Loucy (cell line): ENCODE data around the gene RCOR1.

Experiments
- H2AFZ ChIP-seq: fragments of 200-600 bp; sonication (generic); 2 replicates; pipeline ENCODE4 v1.6.0; 2016; ENCODE audit warnings: antibody characterized with exemption, mild to moderate bottlenecking, low read length, moderate library complexity
- H3F3A ChIP-seq: fragments of 200-600 bp; 2 replicates; pipeline ENCODE4 v1.6.0; 2016; ENCODE audit warnings: antibody characterized with exemption, low read depth, mild to moderate bottlenecking
- H3K27me3 ChIP-seq: fragments of 200-600 bp; sonication (generic); 2 replicates; pipeline ENCODE4 v1.6.1; 2014; ENCODE audit warnings: low read length, mild to moderate bottlenecking; ENCODE audit not compliant: insufficient read depth, poor library complexity, severe bottlenecking
- H3K36me3 ChIP-seq: fragments of 200-600 bp; sonication (generic); 2 replicates; pipeline ENCODE4 v1.6.1; 2016; ENCODE audit warnings: low read length; ENCODE audit not compliant: insufficient read depth
- H3K4me1 ChIP-seq: fragments of 200-600 bp; sonication (generic); 2 replicates; pipeline ENCODE4 v1.5.1; 2014; ENCODE audit warnings: low read length, mild to moderate bottlenecking; ENCODE audit not compliant: insufficient read depth, poor library complexity, severe bottlenecking
- H3K4me2 ChIP-seq: fragments of 200-600 bp; sonication (generic); 2 replicates; pipeline ENCODE4 v1.6.0; 2014; ENCODE audit warnings: antibody characterized with exemption, low read length, low read depth, mild to moderate bottlenecking; ENCODE audit not compliant: poor library complexity, severe bottlenecking
- H3K4me3 ChIP-seq: fragments of 200-600 bp; sonication (generic); 2 replicates; pipeline ENCODE4 v1.5.1; 2014; ENCODE audit warnings: low read length, mild to moderate bottlenecking, mixed read lengths; ENCODE audit not compliant: poor library complexity, severe bottlenecking
- H3K79me2 ChIP-seq: fragments of 200-600 bp; sonication (generic); 2 replicates; pipeline ENCODE4 v1.6.1; 2014; ENCODE audit warnings: low read length; ENCODE audit not compliant: insufficient read depth
- H3K9ac ChIP-seq: fragments of 200-600 bp; sonication (generic); 2 replicates; pipeline ENCODE4 v1.6.0; 2014; ENCODE audit warnings: mild to moderate bottlenecking, low read depth, low read length, moderate library complexity; ENCODE audit not compliant: poor library complexity, severe bottlenecking
- H3K9me2 ChIP-seq: fragments of 200-600 bp; sonication (generic); replicated peaks from 2 replicates; pipeline ENCODE4 v1.6.1; 2016; ENCODE audit warnings: low read depth, low read length, mixed read lengths
- H3K9me3 ChIP-seq: fragments of 200-600 bp; sonication (generic); 2 replicates; pipeline ENCODE4 v1.6.1; 2014; ENCODE audit warnings: mild to moderate bottlenecking, antibody characterized with exemption, low read length, low read depth; ENCODE audit not compliant: insufficient read depth
- H4K20me1 ChIP-seq: fragments of 200-600 bp; sonication (generic); 2 replicates; pipeline ENCODE4 v1.6.0; 2014; ENCODE audit warnings: antibody characterized with exemption, low read length, mild to moderate bottlenecking; ENCODE audit not compliant: insufficient read depth, poor library complexity, severe bottlenecking
- EZH2phosphoT487 ChIP-seq: fragments of 200-600 bp; IDR thresholded peaks from 2 replicates; pipeline ENCODE4 v1.6.1; 2018; ENCODE audit warnings: antibody characterized with exemption, mild to moderate bottlenecking, moderate library complexity, borderline replicate concordance
- TF ChIP-seq, protein P1 (sequence below): fragments of 200-600 bp; sonication (generic); conservative IDR thresholded peaks from 2 replicates; pipeline ENCODE4 v1.5.1; 2014; ENCODE audit warnings: mild to moderate bottlenecking, antibody characterized with exemption, low read length

Gene RCOR1

DNA sequence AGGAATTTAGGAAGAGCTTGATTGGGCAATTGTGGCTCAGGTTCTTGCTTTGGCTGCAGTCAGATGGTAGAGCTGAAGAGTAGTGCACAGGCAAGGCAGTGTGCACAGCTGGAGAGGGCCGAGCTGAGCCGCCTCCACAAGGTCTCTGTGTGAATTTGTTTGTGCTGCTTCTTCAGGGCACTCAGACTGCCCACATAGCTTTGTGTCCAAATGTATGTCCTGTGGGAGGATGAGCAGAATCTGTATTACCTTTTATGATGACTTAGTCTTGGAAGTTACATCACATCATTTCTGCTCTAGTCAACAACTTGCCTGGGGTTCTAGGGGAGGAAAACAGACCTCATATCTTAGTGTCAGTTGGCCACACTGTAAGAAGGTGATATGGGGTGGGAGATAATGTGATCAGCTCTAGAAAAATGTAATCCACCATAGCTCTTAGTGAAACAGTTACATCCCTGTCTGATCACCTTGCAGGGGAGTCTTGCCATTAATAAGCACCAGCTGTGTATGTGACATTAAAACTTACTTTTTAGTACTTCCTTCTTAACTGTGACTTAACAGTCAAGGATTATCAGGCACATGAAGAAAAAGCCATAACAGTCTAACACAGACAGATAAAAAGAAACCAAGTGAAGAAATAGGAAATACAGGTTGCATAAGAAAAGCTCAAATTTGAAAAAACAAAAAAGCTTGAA lies 53.4 kb downstream of the RCOR1 start:
- no peak overlapping the region for H3K4me3 ChIP-seq

DNA sequence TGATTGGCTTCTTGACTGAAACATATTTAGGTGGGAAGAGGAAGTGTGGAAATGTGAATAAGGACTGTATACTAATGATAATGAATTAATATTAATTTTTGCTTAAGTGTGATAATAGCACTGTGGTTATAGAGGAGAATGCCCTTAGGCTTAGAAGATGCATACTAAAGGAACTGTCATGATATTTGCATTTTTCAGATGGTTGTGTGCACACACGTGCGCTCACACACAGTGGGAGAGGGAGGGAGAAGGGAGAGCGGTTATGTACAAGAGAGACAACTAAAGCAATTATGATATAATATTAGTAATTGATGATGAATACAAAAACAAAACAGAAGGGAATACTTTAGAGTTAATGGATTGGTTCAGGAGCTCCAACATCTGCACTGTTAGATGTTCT lies 54.2 kb downstream of the RCOR1 start:
- Histone ChIP-seq H3K36me3 (no peaks in the 10 kb centered on the region), H3K9ac (peak overlapping the region; percentile 17), H3K79me2 (peaks cover 98% of the 10 kb centered on the region), H3K4me2 (peak overlapping the region; percentile 43), H2AFZ (no peak overlapping the region), H3F3A (no peaks in the 10 kb centered on the region), H4K20me1 (peaks cover 39% of the 10 kb centered on the region), H3K9me2 (no peaks in the 10 kb centered on the region), H3K4me1 (peaks cover 28% of the 10 kb centered on the region), H3K9me3 (no peaks in the 10 kb centered on the region), H3K27me3 (no peaks in the 10 kb centered on the region), H3K4me3 (no peak overlapping the region)
- no peak for TF ChIP-seq EZH2phosphoT487
- TF ChIP-seq, protein P1, sequence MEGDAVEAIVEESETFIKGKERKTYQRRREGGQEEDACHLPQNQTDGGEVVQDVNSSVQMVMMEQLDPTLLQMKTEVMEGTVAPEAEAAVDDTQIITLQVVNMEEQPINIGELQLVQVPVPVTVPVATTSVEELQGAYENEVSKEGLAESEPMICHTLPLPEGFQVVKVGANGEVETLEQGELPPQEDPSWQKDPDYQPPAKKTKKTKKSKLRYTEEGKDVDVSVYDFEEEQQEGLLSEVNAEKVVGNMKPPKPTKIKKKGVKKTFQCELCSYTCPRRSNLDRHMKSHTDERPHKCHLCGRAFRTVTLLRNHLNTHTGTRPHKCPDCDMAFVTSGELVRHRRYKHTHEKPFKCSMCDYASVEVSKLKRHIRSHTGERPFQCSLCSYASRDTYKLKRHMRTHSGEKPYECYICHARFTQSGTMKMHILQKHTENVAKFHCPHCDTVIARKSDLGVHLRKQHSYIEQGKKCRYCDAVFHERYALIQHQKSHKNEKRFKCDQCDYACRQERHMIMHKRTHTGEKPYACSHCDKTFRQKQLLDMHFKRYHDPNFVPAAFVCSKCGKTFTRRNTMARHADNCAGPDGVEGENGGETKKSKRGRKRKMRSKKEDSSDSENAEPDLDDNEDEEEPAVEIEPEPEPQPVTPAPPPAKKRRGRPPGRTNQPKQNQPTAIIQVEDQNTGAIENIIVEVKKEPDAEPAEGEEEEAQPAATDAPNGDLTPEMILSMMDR: no peak

More for the DNA sequence above, 53.4 kb downstream of the RCOR1 start:
- no peak overlapping the region for H2AFZ ChIP-seq
- H3K9me2 ChIP-seq: no peaks in the 10 kb centered on the region
- peaks cover 28% of the 10 kb centered on the region for H3K4me1 ChIP-seq
- H3K4me2 ChIP-seq: peak overlapping the region; percentile 43
- no peaks in the 10 kb centered on the region for H3K9me3 ChIP-seq
- TF ChIP-seq, protein P1: no peak
- TF ChIP-seq EZH2phosphoT487: no peak
- no peaks in the 10 kb centered on the region for H3K27me3 ChIP-seq
- no peaks in the 10 kb centered on the region for H3F3A ChIP-seq
- H3K9ac ChIP-seq: peak overlapping the region; percentile 17
- no peaks in the 10 kb centered on the region for H3K36me3 ChIP-seq
- H3K79me2 ChIP-seq: peaks cover 99% of the 10 kb centered on the region
- peaks cover 40% of the 10 kb centered on the region for H4K20me1 ChIP-seq

DNA sequence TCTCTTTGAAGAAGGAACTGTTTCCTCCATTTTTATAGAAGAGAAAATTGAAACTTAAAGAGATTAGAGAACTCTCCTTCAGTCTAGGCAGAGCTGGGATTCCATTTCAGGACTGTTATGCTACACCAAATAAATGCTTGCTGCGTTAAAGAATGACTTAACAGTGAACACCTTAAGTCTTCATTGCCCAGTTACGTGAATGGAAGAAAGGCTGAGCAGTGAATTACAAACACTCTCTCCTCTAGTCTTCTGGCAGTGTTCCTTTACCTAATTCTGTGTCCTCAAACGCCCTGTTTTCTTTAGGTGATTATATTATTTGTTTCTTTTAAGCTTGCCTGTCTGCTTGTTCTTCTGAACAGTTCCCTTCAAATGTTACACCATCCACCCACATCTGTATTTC lies 59.7 kb downstream of the RCOR1 start:
- TF ChIP-seq, protein P1: no peak
- TF ChIP-seq EZH2phosphoT487: no peak
- Histone ChIP-seq H3K9ac (no peak overlapping the region), H3K9me2 (no peaks in the 10 kb centered on the region), H3K36me3 (0 out of 2 replicates have a peak, but pooled peaks cover 3% of the 10 kb centered on the region), H3K4me3 (no peak overlapping the region), H3K9me3 (no peaks in the 10 kb centered on the region; the same call in 1 of the 2 replicates), H3K27me3 (no peaks in the 10 kb centered on the region), H2AFZ (no peak overlapping the region), H3K4me2 (no peak overlapping the region), H3F3A (no peaks in the 10 kb centered on the region), H3K79me2 (peaks cover 96% of the 10 kb centered on the region), H3K4me1 (no peaks in the 10 kb centered on the region), H4K20me1 (peaks cover 14% of the 10 kb centered on the region)
